Peyer's patch (tissue), 4 donors: ENCODE measurements around the gene ZG16B.

Experiments used
- POLR2A ChIP-seq, 2 donors: fragments of 450-650 bp; IDR thresholded peaks; one replicate each; pipeline ENCODE4 v1.5.1; 2017; ENCODE audit warnings: antibody characterized with exemption in 2 of 2, mild to moderate bottlenecking in 2 of 2, moderate library complexity in 2 of 2
- TF ChIP-seq, protein P1 (sequence below), 6 experiments: fragments of 450-650 bp in 4 of 6; fragments of 200-600 bp in 2 of 6; sonication (generic) in 1 of 6; IDR thresholded peaks; one replicate each; pipeline ENCODE4 v1.5.1; 2017 to 2019; ENCODE audit warnings: antibody characterized with exemption in 6 of 6, mild to moderate bottlenecking in 3 of 6, moderate library complexity in 1 of 6

DNA sequence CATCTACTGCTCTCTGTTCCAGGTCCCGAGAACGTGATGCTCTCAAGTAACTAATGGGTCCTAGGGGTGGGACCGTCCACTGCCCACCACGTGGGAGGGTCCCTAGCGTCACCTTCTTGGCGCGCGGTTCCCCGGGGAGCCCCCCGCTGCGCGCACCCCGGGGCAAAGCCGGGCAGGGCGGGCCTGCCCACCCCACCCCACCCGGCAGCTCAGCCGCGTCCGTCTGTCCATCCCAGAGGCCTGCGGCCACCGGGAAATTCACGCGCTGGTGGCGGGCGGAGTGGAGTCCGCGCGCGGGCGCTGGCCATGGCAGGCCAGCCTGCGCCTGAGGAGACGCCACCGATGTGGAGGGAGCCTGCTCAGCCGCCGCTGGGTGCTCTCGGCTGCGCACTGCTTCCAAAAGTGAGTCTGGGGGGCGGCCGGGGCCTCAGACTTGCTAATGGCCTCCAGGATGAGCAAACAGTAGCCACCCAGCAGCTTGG lies 31.3 kb upstream of the ZG16B start:
- TF ChIP-seq POLR2A (IDR thresholded peaks at IDR 0.05), result no peak
- TF ChIP-seq, protein P1, sequence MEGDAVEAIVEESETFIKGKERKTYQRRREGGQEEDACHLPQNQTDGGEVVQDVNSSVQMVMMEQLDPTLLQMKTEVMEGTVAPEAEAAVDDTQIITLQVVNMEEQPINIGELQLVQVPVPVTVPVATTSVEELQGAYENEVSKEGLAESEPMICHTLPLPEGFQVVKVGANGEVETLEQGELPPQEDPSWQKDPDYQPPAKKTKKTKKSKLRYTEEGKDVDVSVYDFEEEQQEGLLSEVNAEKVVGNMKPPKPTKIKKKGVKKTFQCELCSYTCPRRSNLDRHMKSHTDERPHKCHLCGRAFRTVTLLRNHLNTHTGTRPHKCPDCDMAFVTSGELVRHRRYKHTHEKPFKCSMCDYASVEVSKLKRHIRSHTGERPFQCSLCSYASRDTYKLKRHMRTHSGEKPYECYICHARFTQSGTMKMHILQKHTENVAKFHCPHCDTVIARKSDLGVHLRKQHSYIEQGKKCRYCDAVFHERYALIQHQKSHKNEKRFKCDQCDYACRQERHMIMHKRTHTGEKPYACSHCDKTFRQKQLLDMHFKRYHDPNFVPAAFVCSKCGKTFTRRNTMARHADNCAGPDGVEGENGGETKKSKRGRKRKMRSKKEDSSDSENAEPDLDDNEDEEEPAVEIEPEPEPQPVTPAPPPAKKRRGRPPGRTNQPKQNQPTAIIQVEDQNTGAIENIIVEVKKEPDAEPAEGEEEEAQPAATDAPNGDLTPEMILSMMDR (IDR thresholded peaks at IDR 0.05), result no peak
